ENCODE measurements around the gene CHMP2B. TPM values are rescaled to one million over a fixed set of nuclear protein-coding genes. Genes with fewer than 3 reads are reported as not detected.
A peak's percentile ranks its signal among the peaks of the same experiment; 100 is the strongest.
"Not testable (repeated sequence)": the region's sequence is repeated elsewhere in the genome, so short reads cannot be mapped to it uniquely, and the experiment has no call there.

Gene CHMP2B
- total and polyA plus RNA-seq, 5 donors: 23.5 to 41.0 (median 34.5) TPM

- ATAC-seq: no peak
- no peaks in the 10 kb centered on the region for H3K9me3 ChIP-seq (ENCODE audit: control insufficient read depth, low read length)
- H3K4me1 ChIP-seq (ENCODE audit: control insufficient read depth, insufficient read depth, low read length): peaks cover 3% of the 10 kb centered on the region
- H3K27ac ChIP-seq (ENCODE audit: low read length): no peak overlapping the region
- WGBS: 68% methylated on average over 4 of the region's 4 CpGs
- DNase-seq: no peak
- intact Hi-C loops (cut with DNase I): no loop called here
- H3K4me3 ChIP-seq (ENCODE audit: low read length): no peak overlapping the region
- no peaks in the 10 kb centered on the region for H3K27me3 ChIP-seq (ENCODE audit: control insufficient read depth, insufficient read depth)
Observed at GRCh38 chr3:87268646-87269211, 41.6 kb downstream of the CHMP2B start.

- Histone ChIP-seq H3K4me3 (ENCODE audit: low read length) (no peak overlapping the region), H3K9me3 (ENCODE audit: control insufficient read depth, low read length) (no peaks in the 10 kb centered on the region), H3K27ac (ENCODE audit: low read length) (no peak overlapping the region), H3K4me1 (ENCODE audit: control insufficient read depth, insufficient read depth, low read length) (peaks cover 3% of the 10 kb centered on the region), H3K27me3 (ENCODE audit: control insufficient read depth, insufficient read depth) (no peaks in the 10 kb centered on the region)
- no peak for DNase-seq
- ATAC-seq: no peak
- intact Hi-C loops (cut with DNase I): no loop called here
Observed at GRCh38 chr3:87269723-87270122, 42.6 kb downstream of the CHMP2B start.

DNA sequence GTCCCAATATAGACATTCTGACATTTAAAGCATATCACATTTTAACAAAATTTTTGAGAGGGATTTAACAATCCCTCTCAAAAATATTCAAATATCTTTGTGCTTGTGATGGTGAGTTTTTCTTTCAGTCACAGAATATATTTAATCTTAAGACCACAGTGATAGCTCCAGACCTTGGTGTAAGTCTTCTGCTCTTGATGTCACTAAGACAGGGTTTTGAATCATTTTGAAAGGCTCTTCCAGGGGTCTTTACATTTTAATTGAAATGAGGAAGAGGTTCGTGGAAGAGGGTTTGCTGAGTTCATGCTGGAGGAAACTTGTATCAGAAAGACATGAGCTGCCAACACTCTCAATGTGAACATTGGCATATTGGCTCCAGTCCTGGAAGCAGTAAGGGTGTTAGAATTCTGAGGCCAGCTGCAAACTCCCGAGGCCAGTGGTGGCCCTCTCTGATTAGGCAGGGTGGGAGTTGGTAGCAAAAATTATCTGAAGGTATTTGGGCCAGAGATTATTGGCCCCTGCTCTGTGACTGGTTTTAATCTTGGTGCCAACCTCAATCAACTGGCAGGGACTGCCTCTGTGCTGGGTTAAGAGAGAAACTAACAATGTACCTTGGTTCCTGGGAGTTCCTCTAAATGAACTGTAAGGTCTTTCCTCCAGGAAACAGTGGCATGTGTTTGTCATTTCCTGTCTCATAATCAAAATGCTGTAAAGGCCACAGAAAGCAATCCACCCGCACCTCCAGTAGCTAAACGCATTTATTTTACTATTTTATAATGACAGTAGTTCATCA, 44.0 kb downstream of the CHMP2B start:
- peak in 1 of 3 donors; percentile 40 for DNase-seq
- 37% methylated on average over 4 of the region's 4 CpGs for WGBS
- H3K9me3 ChIP-seq (ENCODE audit: control insufficient read depth, low read length): no peaks in the 10 kb centered on the region
- intact Hi-C loops (cut with DNase I): no loop called here
- no peaks in the 10 kb centered on the region for H3K27me3 ChIP-seq (ENCODE audit: control insufficient read depth, insufficient read depth)
- H3K4me1 ChIP-seq (ENCODE audit: control insufficient read depth, insufficient read depth, low read length): peaks cover 3% of the 10 kb centered on the region
- H3K4me3 ChIP-seq (ENCODE audit: low read length): no peak overlapping the region
- no peak overlapping the region for H3K27ac ChIP-seq (ENCODE audit: low read length)
- ATAC-seq: no peak

DNA sequence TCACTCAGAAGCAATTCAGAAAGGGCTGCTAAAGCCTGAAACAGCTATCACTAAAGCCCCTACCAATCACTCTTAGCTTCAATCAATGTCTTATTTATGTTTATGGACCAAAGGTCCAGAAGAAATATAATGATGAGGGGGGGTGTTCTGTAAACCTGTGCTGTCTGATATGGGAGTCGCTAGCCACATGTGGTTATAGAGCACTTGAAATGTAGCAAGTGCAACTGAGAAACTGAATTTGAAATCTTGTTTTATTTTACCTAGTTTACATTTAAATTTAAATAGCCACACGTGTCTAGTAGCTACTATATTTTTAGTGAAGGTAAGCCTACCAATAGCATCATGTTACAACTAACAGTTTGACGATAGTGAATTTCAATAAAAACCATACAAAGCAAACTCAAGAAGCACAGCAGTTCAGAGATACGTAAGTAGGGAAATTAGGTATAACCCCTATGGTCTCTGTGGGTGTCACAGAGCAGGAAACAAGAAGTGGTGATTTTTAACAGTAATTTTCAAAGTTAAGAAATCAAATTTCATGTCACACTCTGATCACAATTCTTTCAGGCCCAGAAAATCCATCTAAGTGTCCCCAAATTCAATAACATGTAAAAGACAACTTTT, 45.7 kb downstream of the CHMP2B start:
- H3K9me3 ChIP-seq (ENCODE audit: control insufficient read depth, low read length): no peaks in the 10 kb centered on the region
- DNase-seq: no peak
- 90% methylated on average over 4 of the region's 4 CpGs for WGBS
- H3K4me1 ChIP-seq (ENCODE audit: control insufficient read depth, insufficient read depth, low read length): peaks cover 3% of the 10 kb centered on the region
- no peak overlapping the region for H3K4me3 ChIP-seq (ENCODE audit: low read length)
- no peak overlapping the region for H3K27ac ChIP-seq (ENCODE audit: low read length)
- intact Hi-C loops (cut with DNase I): no loop called here
- ATAC-seq: no peak
- no peaks in the 10 kb centered on the region for H3K27me3 ChIP-seq (ENCODE audit: control insufficient read depth, insufficient read depth)

- H3K4me1 ChIP-seq (ENCODE audit: control insufficient read depth, insufficient read depth, low read length): no peaks in the 10 kb centered on the region
- no peak within 1 kb of the TSS for H3K4me3 ChIP-seq (ENCODE audit: low read length)
- intact Hi-C loops (cut with DNase I): no loop called here
- no peaks in the 10 kb centered on the region for H3K27me3 ChIP-seq (ENCODE audit: control insufficient read depth, insufficient read depth)
- WGBS: 75% methylated on average over 6 of the region's 6 CpGs
- ATAC-seq (no peak), DNase-seq (no peak)
- H3K27ac ChIP-seq (ENCODE audit: low read length): no peak within 1 kb of the TSS
- H3K9me3 ChIP-seq (ENCODE audit: control insufficient read depth, low read length): no peaks in the 10 kb centered on the region
Observed at GRCh38 chr3:87276484-87276883, 49.4 kb downstream of the CHMP2B start, which contains the start of gene POU1F1. Gene POU1F1 (minus strand): TSS chr3:87276584. CDS start chr3:87276462, 122 bp downstream.

- H3K4me1 ChIP-seq (ENCODE audit: control insufficient read depth, insufficient read depth, low read length): no peaks in the 10 kb centered on the region
- ATAC-seq (no peak), DNase-seq (no peak)
- no peak overlapping the region for H3K27ac ChIP-seq (ENCODE audit: low read length)
- H3K27me3 ChIP-seq (ENCODE audit: control insufficient read depth, insufficient read depth): no peaks in the 10 kb centered on the region
- H3K4me3 ChIP-seq (ENCODE audit: low read length): no peak overlapping the region
- H3K9me3 ChIP-seq (ENCODE audit: control insufficient read depth, low read length): no peaks in the 10 kb centered on the region
- intact Hi-C loops (cut with DNase I): no loop called here
- WGBS: 71% methylated on average over 1 of the region's 1 CpG
Observed at GRCh38 chr3:87287011-87287410, 59.9 kb downstream of the CHMP2B start.

DNA sequence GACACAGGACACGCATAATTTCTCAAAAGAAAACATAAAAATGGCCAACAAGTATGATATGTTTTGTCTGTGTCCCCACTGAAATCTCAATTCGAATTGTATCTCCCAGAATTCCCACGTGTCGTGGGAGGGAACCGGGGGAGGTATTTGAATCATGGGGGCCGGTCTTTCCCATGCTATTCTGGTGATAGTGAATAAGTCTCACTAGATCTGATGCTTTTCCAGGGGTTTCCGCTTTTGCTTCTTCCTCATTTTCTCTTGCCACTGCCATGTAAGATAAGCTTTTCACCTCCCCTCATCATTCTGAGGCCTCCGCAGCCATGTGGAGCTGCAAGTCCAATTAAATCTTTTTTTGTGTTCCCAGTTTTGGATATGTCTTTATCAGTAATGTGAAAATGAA, 61.3 kb downstream of the CHMP2B start:
- ATAC-seq: no peak
- Histone ChIP-seq H3K4me3 (ENCODE audit: low read length) (no peak overlapping the region), H3K4me1 (ENCODE audit: control insufficient read depth, insufficient read depth, low read length) (no peaks in the 10 kb centered on the region), H3K27ac (ENCODE audit: low read length) (no peak overlapping the region), H3K9me3 (ENCODE audit: control insufficient read depth, low read length) (no peaks in the 10 kb centered on the region), H3K27me3 (ENCODE audit: control insufficient read depth, insufficient read depth) (no peaks in the 10 kb centered on the region)
- DNase-seq: no peak
- intact Hi-C loops (cut with DNase I): no loop called here
- WGBS: 82% methylated on average over 8 of the region's 8 CpGs

GRCh38 chr3:87298111-87298718, 71.1 kb downstream of the CHMP2B start:
- ATAC-seq: no peak
- WGBS: 8% methylated on average over 3 of the region's 3 CpGs
- no peak overlapping the region for H3K4me3 ChIP-seq (ENCODE audit: low read length)
- no peaks in the 10 kb centered on the region for H3K4me1 ChIP-seq (ENCODE audit: control insufficient read depth, insufficient read depth, low read length)
- no peaks in the 10 kb centered on the region for H3K9me3 ChIP-seq (ENCODE audit: control insufficient read depth, low read length)
- no peaks in the 10 kb centered on the region for H3K27me3 ChIP-seq (ENCODE audit: control insufficient read depth, insufficient read depth)
- DNase-seq: no peak
- intact Hi-C loops (cut with DNase I): no loop called here
- no peak overlapping the region for H3K27ac ChIP-seq (ENCODE audit: low read length)

DNA sequence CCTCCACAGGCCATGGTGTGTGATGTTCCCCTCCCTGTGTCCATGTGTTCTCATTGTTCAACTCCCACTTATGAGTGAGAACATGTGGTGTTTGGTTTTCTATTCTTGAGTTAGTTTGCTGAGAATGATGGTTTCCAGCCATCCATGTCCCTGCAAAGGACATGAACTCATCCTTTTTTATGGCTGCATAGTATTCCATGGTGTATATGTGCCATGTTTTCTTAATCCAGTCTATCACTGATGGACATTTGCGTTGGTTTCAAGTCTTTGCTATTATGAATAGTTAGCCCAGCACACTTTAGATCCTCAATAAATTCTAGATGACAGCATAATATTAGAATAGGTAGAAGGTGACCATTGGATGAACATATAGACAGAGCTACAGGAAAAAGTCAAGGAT, 77.9 kb downstream of the CHMP2B start:
- intact Hi-C loops (cut with DNase I); H3K9me3 ChIP-seq (ENCODE audit: control insufficient read depth, low read length); H3K27me3 ChIP-seq (ENCODE audit: control insufficient read depth, insufficient read depth); ATAC-seq; H3K4me3 ChIP-seq (ENCODE audit: low read length); DNase-seq; H3K4me1 ChIP-seq (ENCODE audit: control insufficient read depth, insufficient read depth, low read length); H3K27ac ChIP-seq (ENCODE audit: low read length): not testable (repeated sequence)
- WGBS: 72% methylated on average over 1 of the region's 1 CpG
